Omental fat pad (tissue), 4 donors: ENCODE data around the gene LRRFIP1. TPM values are rescaled to one million over a fixed set of nuclear protein-coding genes. Genes with fewer than 3 reads are reported as not detected.

Experiments
- ATAC-seq: fragments of 150-250 bp; one replicate; pipeline ENCODE4 v1.9.1; 2016; ENCODE audit warnings: mild to moderate bottlenecking, moderate library complexity; ENCODE audit not compliant: low FRiP score
- DNase-seq: peaks from one replicate; pipeline ENCODE4 v3.0.0-alpha.2; 2019; ENCODE audit warnings: low spot score
- total RNA-seq, 4 donors: library from RNA; depleted of rRNA; stranded (reverse); fragments of >200 nt; gene quantifications; one replicate each; pipeline ENCODE4 v1.1.0, GENCODE V29; 2016
- TF ChIP-seq, protein P1 (sequence below), 3 donors: fragments of 450-650 bp; IDR thresholded peaks; one replicate each; pipeline ENCODE4 v1.5.1; 2016 to 2017; ENCODE audit warnings: antibody characterized with exemption in 3 of 3, mild to moderate bottlenecking in 3 of 3, moderate library complexity in 2 of 3

Gene LRRFIP1
- total RNA-seq, 4 donors from 2014 or later = 90.0 to 257 (median 113) TPM

- TF ChIP-seq, protein P1, sequence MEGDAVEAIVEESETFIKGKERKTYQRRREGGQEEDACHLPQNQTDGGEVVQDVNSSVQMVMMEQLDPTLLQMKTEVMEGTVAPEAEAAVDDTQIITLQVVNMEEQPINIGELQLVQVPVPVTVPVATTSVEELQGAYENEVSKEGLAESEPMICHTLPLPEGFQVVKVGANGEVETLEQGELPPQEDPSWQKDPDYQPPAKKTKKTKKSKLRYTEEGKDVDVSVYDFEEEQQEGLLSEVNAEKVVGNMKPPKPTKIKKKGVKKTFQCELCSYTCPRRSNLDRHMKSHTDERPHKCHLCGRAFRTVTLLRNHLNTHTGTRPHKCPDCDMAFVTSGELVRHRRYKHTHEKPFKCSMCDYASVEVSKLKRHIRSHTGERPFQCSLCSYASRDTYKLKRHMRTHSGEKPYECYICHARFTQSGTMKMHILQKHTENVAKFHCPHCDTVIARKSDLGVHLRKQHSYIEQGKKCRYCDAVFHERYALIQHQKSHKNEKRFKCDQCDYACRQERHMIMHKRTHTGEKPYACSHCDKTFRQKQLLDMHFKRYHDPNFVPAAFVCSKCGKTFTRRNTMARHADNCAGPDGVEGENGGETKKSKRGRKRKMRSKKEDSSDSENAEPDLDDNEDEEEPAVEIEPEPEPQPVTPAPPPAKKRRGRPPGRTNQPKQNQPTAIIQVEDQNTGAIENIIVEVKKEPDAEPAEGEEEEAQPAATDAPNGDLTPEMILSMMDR (IDR thresholded peaks at IDR 0.05) = no peak
- no peak for DNase-seq
- ATAC-seq = no peak
These were observed 191.8 kb downstream of the LRRFIP1 start for GRCh38 chr2:237819231-237819630.

DNA sequence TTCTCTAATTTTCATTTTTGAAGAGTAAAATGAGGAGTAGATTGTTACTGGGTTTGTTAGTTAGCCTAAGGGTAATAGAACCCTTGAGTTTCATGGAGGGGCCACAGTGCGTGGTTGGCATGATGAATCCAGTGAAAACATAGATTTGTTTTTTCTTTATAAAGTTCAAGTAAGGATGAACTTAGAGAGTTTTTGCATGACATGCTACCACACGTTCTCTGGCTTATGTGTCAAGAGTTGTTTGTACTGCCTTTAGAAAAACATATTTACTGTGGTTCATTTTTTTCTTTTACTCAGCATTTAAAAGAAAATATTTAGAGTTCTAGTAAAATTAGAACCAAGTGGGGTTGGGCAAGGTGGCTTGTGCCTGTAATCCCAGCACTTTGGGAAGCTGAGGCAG lies 193.0 kb downstream of the LRRFIP1 start:
- DNase-seq = no peak
- TF ChIP-seq, protein P1 (IDR thresholded peaks at IDR 0.05) = no peak
- ATAC-seq = no peak

- ATAC-seq = no peak
- TF ChIP-seq, protein P1 (IDR thresholded peaks at IDR 0.05) = no peak
- no peak for DNase-seq
These were observed 196.2 kb downstream of the LRRFIP1 start for GRCh38 chr2:237823544-237823943.

DNA sequence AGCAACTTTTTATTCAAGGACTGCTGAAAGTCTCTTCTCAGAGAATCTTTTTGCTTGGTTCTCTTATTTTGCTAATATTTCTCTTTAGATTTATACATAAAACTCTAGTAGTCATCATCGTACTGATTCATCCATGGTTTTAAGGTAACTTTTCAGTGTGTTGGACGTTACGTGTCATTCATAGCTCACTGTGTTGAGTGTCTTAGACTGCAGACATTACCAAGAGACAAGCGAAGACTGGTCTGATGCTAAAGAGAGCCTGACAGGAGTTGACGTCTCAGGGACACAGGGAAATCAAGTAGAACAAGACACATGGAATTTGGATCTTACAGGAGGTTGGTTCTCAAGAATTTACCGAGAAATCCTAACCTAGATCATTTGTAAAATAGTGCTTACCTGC lies 196.7 kb downstream of the LRRFIP1 start:
- TF ChIP-seq, protein P1 (IDR thresholded peaks at IDR 0.05) = no peak
- DNase-seq (no peak), ATAC-seq (no peak)

DNA sequence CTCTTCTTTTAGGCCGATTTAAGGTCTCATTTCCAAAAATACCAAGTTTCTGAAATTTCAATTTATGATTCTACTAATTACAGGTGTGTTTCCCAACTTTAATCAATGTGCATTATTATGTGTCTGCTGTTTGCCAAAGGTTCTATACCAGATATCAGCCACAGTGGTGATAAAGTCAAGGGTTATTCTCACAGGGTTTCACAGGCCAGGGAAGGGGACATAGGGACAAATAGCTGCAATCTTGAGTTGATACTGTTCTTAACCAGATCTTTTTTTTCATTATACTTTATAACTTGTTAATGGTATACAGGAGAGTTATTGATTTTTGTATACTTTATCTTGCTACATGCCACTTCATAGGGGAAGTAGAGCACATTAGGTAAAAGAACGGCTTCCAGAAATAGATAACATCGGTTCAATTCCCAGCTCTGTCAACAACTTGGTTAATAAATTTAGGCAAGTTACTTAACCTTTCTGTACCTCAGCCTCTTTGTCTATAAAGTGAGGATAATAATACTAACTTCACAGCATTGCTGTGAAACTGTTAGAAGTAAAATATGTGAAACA lies 200.1 kb downstream of the LRRFIP1 start:
- ATAC-seq = no peak
- TF ChIP-seq, protein P1 (IDR thresholded peaks at IDR 0.05) = no peak
- no peak for DNase-seq

Other genes starting within 250 kb of the LRRFIP1 start
- gene COL6A3, start 213.4 kb upstream of the LRRFIP1 start, total RNA-seq = 100 to 1,000 TPM; 105 to 712 (median 274) TPM
- 10 to 100 TPM in 1 of 4 donors, 1 to 10 TPM in 3; 3.8 to 23.6 (median 6.4) TPM for gene MLPH, start 140.3 kb upstream of the LRRFIP1 start, total RNA-seq
- not detected for gene PRLH, start 61.0 kb upstream of the LRRFIP1 start, total RNA-seq
- 1 to 10 TPM in 2 of 4 donors, under 1 TPM in 1, not detected in 1; 0.84 to 8.6 (median 3.5) TPM for gene RAB17, start 36.9 kb upstream of the LRRFIP1 start, total RNA-seq
- gene RBM44, start 171.2 kb downstream of the LRRFIP1 start, total RNA-seq = 1 to 10 TPM; 1.1 to 2.6 (median 1.5) TPM
- gene RAMP1, start 232.0 kb downstream of the LRRFIP1 start, total RNA-seq = 10 to 100 TPM in 3 of 4 donors, 1 to 10 TPM in 1; 1.3 to 50.8 (median 31.5) TPM